ENCODE measurements around the gene FIBP.

Gene FIBP

DNA sequence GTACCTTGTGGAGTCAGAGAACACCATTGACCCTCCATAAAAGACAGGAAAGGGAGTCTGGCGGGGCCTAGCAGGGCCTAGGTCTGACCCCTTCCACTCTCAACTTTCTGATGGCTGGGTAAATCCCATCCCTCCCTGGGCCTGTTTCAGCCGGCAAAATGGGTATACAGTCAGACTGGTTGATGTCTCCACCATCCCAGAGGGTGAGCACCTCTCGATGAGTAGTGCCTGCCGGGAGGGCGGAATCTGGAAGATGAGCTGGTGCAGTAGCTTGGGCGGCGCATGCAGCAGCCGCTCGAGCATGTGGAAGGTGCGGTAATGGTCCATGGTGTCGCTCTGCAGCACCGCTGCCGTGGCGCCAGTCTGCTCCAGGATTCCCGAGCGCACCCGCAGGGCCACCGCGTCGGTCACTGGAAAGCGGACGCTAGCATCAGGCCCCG is 528 bp downstream of the FIBP start:
- no peak for DNase-seq

DNA sequence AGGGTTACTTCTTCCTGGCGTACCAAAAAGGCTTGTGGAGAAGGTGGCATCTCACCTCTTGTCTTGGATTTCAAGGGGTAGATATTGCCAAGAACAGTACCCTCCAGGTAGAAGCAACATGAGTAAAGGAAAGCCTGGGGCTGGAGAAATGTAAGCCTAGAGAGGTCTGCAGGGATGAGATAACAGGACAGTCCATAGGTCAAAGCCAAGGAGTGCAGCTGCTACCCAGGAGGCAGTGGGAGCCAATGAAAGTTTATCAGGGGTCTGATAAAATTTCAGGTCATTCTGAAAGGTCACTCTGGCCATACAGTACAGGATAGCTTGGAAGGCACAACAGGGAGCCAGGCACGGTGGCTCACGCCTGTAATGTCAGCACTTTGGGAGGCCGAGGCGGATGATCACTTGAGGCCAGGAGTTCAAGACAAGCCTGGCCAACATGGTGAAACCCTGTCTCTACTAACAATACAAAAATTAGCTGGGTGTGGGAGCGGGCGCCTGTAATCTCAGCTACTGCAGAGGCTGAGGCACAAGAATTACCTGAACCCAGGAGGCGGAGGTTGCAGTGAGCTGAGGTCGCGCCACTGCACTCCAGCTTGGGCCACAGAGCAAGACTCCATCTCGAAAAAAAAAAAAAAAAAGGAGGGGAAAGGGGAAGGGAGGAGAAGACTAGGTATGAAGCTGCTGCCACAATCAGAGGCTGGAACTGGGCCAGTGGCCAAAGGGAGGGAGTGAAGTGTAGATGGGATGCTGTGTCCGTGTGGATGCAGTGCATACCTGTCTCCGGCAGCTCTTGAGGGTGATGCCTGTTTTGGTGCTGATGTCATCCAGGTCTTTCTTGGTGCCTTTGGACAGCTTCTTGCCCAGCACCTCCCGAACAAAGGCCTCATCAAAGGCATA is 1.2 kb downstream of the FIBP start:
- DNase-seq, result no peak

DNA sequence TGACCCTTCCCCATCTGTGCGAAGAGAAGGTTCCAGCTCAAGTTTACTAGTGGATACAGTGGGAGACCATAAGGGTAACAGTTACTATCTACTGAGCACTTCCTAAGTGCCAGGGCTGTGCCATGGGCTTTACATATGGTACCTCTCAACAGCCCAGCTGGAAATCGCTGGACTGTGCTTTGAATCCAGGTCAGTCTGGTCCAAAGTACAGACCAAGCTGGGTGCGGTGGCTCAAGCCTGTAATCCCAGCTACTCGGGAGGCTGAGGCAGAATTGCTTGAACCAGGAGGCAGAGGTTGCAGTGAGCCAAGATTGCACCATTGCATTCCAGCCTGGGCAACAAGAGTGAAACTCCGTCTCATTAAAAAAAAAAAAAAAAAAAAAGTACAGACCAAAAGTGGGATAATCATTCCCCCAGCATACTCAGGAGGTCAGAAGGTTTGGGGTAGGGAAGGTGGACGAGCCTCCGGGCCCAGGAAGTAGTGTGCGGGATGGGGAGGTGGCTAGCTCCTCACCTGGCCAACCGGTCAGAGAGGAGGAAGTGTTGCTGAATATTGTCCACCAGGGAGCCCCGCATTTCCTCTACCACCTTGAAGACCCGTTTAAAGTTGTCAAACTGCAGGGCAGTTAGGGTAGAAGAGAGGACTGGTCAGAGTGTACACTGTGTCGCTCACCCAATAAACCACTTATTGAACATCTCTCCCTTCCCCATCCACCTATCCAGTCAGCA is 2.3 kb downstream of the FIBP start:
- DNase-seq, result no peak

DNA sequence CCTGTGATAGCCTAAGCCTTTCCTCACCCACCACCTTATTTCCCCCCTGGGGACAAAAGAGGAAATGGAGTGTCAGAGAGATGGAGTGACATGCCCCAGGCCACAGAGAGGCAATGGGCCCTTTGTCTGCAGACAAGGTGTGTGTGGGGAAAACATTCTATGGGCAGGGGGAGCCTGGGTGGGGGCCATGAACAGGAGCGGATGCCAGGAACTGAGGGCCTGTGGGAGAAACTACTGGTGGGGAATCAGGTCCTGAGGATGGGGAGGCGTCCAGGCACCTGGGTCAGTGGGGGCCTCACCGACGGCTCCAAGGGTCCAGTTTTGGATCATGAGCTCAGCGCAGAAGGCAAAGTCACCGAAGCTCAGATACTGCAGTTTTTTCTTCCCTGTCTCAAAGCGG is 3.0 kb downstream of the FIBP start:
- DNase-seq, result no peak

DNA sequence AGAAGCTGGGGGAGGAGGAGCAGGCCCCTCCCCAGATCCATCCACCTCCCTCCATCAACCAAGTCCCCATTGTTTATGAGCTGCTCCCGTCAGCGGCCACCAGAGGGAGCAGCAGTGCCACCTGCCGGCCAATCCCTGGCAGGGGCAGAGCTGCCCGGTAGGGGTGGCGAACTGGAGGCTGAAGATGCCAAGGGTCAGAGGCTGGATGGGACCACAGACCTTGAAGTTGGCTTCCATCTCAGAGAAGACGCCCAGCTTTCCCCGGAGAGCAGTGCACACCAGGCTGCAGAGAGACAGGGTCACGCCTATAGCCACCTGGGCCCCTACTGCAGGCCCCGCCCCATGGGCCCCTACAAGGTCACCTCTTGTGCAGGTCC is 3.6 kb downstream of the FIBP start:
- peak; percentile 84 for DNase-seq

DNA sequence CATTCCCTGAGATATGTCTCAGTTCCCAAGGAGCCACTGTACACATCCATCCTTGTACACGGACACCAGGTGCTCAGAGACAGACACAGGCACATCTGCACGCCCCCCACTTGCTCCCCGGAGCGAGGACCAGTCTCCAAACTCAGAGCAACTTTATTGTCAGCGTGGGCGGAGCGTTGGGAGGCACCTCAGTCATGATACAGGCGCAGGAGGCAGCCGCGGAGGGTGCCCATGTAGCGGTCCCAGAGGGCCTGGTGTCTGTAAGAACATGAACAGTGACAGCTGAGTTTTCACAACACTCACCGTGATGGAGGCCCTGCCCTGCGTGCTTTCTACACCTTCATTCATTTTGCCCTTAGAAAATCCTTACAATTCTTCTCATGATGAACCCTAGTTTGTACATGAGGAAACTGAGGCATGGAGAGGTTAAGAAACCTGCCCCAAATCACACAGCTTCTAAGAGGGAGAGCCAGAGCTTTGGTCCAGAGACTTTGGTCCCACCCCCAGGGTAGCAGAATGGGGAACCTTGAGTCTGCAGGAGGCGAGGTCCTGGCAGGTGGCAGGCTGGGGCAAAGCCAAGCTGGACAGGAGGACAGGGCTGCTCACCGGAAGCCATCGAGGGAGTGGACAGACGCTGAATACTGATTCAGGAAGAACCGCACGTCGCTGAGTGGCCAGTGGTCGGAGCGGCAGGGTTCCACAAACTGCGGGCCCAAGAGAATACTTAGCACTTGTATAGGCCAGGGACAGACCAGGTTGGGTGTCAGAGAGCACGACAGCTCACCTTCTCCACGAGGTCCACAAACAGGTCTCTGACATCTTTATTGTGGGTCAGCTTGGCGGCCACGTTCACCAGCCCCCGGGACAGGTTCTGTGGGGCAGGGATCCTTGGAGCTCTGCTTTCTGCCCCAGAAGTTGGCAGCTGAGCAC is 4.2 kb downstream of the FIBP start:
- no peak for DNase-seq

DNA sequence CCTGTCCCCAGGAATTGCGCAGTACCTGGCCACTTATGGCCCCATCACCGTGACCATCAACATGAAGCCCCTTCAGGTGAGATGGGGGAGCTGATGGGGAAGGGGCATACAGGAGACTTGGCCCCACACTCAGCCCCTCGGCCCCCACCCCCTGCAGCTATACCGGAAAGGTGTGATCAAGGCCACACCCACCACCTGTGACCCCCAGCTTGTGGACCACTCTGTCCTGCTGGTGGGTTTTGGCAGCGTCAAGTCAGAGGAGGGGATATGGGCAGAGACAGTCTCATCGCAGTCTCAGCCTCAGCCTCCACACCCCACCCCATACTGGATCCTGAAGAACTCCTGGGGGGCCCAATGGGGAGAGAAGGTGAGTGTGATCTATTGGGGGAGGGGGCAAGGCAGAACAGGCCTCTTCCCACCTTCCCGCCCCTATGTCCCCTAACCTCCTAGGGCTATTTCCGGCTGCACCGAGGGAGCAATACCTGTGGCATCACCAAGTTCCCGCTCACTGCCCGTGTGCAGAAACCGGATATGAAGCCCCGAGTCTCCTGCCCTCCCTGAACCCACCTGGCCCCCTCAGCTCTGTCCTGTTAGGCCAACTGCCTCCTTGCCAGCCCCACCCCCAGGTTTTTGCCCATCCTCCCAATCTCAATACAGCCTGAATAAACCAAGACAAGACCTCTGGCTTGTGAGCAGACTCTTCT is 5.1 kb downstream of the FIBP start:
- no peak for DNase-seq

DNA sequence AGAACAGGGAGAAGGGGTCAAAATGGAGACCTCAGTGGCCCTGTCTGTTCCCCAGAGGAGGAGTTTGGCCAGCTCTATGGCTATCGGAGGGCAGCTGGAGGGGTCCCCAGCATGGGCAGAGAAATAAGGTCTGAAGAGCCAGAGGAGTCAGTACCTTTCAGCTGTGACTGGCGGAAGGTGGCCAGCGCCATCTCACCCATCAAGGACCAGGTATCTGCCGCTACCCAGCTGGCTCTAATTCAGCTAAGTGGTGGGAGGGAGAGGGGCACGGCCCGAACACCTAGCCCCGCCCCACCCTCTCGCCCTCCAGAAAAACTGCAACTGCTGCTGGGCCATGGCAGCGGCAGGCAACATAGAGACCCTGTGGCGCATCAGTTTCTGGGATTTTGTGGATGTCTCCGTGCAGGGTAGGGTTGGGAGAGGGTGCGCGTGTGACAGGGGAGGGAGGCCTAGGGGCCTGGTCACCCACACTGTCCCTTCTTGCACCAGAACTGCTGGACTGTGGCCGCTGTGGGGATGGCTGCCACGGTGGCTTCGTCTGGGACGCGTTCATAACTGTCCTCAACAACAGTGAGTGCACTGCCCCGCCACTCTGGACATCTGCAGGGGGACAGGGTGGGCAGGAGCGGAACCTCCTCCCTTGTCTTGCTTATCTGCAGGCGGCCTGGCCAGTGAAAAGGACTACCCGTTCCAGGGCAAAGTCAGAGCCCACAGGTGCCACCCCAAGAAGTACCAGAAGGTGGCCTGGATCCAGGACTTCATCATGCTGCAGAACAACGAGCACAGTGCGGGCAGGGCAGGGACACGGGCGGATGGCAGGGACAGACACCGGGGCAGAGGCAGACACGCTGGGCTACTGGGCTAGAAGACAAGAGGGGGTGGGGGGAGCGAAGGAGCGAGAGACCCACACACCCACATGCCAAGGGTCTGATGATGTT is 5.9 kb downstream of the FIBP start:
- no peak for DNase-seq

DNA sequence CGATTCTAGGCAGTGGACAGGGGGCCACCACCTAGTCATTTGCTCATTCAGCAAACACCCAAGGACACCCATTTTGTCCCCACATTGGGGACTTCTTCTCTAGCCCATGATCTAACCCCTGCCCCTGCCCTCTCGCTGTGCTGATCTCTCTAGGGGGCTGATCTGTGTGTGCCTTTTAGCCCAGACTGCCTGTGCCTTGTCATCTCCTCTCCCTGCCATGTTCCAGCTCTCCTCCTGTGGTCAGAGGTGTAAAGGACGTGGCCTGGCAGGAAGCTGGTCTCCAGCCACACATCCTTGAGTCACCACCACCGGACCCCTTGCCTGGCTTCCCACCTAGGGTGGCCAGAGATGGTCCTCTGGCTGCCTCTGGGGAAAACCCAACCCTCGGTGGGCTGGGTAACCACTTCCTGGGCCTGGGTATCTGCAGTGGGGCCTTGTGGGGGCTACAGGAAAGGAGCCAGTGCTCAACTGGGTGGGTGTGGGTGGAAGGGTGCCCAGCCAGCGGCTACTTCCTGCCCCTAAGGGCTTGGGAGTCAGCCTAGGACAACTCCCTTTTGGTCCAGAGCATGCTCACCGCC is 7.3 kb downstream of the FIBP start:
- DNase-seq, result no peak

DNA sequence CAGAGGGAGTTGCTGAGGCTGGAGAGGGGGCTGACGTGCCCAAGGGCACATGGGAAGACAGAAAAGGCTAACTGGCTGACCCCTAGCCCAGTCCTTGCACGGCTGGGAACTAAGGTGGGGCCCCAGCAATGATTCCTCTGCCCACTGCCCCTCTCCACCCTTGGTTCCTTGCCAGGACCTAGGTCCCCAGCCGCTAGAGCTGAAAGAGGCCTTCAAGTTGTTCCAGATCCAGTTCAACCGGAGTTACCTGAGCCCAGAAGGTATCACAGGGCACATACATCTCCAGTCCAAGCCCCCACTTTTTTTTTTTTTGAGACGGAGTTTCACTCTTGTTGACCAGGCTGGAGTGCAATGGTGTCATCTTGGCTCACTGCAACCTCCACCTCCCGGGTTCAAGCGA is 8.2 kb downstream of the FIBP start:
- no peak for DNase-seq

DNA sequence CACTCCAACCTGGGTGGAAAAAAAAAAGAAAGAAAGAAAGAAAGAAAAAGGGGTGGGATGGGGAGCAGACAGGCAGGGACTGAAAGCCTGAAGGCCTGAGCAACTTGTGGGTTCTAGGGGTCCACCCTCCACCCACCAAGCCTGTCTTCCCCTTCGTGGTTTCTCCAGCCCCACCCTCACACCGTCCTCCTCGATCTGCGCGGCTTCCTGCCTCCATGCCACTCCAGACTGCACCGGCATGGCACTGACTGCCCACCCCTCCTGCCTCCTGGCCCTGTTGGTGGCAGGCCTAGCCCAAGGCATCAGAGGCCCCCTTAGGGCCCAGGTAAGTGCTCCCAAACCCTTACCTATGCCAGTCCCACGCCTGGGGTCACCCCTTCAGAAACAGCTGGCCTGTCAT is 8.7 kb downstream of the FIBP start, which contains the start of gene CTSW:
Gene CTSW (plus strand): TSS at position 221 of the 400 bp plus-strand sequence. CDS start 18 bp downstream, at position 239.
- no peak for DNase-seq

DNA sequence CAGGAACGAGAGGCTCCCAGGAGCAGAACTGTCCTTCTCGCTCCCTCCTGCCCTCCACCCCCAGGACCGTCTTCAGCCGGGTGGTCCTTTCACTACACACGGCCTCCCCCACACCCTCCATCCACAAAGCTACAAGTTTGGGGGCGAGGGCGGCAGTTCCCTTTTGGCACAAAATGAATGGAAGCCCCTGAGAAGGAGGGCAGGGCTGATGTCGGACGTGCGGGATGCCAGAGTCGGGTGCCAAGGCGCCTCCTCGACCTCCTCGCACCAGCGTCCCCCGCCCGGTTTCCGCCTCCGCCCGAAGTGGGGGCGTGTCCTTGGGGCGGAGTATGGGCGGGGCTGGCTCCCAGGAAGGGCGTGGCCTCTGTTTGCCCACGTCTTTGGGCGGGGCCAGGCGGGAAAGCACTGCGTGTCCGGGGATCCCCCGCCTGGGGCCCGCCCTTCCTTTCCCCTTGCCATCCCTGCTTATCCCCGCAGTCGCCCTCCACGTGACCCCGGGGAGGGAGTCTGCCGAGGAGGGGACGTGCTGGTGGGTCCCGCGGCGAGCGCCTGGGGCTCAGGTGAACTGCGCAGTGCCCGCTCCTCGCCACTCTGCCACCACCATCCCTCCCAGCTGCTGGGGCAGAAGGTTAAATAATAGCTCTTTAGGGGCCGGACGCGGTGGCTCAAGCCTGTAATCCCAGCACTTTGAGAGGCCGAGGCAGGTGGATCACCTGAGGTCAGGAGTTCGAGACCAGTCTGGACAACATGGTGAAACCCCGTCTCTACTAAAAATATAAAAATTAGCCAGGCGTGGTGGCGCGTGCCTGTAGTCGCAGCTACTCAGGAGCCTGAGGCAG is 14.7 kb downstream of the FIBP start:
- DNase-seq, result peak; percentile 95

DNA sequence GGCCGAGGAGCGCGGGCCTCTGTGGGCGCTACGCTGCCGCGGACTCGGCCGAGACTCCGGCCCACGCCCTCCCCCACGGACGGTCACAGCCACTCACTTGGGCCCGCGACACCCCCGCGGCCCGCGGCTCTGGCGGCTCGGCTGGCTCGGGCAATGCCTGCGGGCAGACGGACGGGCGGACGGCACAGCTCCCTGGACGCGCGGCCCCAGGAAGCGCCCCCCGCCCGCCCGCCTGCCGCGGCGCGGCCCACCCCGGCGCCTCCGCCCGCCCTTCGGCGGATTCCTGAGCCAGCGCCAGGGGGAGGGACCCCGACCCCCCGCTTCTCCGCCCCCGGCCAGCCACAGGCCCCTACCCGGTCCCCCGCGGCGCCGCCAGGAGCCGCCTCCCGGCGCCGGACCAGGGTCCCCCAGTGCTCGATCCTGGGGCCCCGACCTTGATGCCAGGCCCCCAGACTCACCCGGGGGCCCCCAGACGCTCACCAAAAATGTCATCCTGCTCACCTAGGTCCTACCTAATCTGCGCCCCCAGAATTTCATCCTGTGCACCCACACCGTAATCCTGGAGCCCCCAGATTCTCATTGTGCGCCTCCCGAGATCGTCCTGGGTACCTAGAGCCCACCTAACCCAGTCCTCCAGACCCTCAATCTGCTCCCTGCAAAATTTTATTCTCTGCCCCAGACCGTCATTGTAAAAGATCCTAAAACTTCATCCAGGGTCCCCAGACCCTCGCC is 15.5 kb downstream of the FIBP start, which contains the start of gene EFEMP2:
Gene EFEMP2 (minus strand): TSS at position 215 of the 732 bp plus-strand sequence. CDS start 446 bp downstream, outside the sequence.
- no peak for DNase-seq

DNA sequence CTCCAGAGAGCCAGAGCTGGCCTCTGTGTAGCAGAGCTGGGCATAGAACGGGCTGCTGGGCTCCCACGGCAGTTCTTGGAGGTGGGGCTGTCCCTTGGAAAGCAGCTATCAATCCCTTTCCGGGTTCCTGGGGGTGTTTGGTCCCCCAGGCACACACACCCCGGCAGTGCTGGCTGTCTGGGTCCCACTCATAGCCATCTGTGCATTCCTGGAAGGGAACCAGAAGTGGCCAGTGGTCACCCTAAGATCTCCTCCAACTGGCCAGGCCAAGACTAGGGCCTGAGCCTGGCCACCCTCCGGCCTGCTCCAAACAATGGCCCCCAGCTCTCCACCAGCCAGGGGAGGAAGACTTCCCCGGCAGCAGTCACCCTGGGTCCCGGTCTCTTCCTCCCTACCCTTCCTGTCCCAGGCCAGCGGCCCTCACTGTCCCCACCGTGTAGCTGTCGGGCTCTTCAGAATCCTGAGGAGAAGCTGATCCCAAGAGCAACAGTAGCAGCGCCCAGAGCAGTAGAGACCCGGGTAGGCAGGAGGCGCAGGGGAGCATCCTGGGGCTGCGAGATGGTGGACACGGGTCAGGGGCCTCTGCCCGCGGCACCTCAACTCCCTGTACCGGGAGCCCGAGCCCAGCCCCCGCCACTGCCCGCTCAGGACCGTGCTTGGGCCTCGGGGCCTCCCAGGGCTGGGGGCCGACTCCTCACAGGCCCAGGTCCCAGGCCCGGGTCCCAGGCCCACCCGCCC is 16.3 kb downstream of the FIBP start:
- no peak for DNase-seq

DNA sequence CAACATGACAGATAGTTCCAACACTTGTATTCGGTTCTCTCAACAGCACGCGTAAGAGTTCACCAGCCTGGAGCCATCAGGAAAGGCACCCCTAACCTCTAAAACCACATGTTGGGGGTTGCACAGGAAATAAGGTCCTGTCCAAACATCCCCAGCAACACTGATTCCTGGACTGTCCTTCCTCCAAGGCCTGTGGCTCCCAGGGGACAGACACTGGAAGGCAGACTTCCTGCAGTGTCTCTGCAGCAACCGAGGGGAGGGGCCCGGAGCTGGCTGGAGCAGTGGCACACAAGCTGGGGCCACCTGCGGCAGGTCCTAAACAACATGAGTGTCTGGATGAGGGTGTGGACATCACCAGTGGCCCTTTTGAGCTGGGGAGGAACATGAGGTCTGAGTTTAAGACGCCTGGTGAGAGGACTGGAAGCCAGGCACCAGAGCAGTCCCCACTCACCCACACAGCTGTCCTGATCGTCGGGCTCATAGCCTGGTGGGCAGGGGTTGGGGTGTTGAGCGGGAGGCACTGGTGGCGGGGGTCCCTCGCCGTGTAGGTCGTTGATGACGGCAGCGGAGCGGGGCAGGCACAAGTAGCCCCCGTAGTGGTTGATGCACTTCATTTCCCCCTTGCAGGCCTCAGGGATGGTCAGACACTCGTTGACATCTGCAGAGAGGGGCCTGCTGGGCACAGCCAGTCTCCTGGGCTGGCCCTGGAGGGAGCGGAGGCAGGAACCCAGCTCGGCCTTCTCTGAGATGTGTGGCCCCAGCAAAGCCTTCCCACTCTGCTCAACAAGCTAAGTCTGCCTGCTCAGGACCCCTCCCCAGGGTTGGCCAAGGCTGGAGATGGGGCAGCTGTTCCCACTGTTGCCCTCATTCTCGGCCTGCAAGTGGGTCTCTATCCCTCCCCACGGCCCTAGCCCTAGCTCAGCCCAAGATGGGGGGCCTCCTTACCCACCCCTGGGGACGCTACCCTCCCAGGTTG is 17.3 kb downstream of the FIBP start:
- no peak for DNase-seq

DNA sequence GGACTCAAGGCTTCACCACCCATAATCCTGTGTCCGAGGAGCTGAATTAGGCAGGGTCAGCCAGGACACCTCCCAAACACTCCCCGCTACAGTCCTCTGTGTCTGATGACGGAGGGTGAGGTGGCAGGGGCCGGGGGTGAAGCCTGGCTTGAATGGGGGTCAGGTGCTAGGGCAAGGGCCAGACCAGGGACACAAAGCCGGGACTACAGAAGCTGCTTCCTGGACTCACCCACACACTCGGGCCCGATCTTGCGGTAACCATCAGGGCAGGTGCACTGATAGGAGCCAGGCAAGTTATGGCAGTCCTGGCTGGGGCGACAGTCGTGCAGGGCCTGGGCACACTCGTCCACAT is 18.0 kb downstream of the FIBP start:
- DNase-seq, result no peak

Data from stimulated activated CD4-positive, alpha-beta T cell treated with anti-CD3 and anti-CD28 coated beads, Interleukin-4, amount 100 ng/mL, for 1 hour (primary cell).